Hematopoietic multipotent progenitor cell (in vitro differentiated cells): Measurements from ENCODE around the gene ZNF808. TPM values are rescaled to one million over a fixed set of nuclear protein-coding genes. Genes with fewer than 3 reads are reported as not detected.
"Not testable (repeated sequence)": the region's sequence is repeated elsewhere in the genome, so short reads cannot be mapped to it uniquely, and the experiment has no call there.

Source experiments
- DNase-seq, 3 donors: peaks; one replicate each; pipeline ENCODE4 v3.0.0-alpha.2; 2011 to 2015; ENCODE audit warnings: low read depth in 2 of 3, low spot score in 2 of 3
- total RNA-seq: library from RNA; depleted of rRNA; stranded (reverse); fragments of >200 nt; gene quantifications from one replicate; pipeline ENCODE4 v1.2.3, GENCODE V29; 2012

Gene ZNF808
- 15.6 TPM for total RNA-seq

DNA sequence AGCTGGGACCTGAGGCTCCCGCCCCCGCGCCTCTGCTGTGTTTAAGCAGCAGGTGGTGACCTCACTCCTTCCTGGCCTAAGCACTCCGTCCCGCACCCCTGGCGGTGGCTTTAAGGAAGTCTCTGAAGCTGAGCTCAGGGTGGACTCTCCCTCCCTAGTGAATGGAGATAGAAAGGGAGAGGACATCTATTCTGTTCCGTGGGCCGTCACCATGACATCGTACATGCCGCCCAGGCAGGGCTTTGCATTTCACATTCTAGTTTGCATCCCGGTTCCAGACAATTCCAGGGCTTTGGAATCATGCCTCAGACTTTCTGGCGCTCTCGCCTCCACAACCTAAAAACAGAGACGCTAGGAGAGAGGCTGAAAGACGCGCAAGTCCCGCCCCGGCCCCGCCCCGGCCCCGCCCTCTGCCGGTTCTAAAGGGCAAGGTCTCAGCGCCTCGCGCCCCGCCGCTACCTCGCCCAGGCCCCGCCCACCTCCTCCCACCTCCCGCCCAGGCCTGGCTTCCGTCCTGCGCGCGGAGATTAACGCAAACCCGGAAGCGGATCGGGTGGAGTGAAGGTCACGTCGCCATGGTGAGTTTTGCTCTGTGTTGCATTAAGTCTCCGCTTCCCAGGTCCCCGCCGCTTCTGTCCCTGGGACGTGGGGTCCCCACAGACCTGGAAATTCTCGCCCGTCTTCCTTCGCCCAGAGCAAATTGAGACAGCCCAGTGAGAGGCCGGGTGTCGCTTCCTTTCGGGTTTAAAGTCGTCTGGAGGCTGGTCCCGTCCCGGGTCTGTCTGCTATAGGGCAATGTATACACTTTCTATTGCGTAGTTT is at the start of gene ZNF808:
Gene ZNF808, plus strand, starts transcription at position 535 of the 822 bp plus-strand sequence. CDS start 15,617 bp downstream, outside the sequence.
- DNase-seq, result peak; percentile 76 to 98 (median 95)

- not testable (repeated sequence) for DNase-seq
Measured at GRCh38 chr19:52484111-52484743, 43.2 kb upstream of the ZNF808 start.

DNA sequence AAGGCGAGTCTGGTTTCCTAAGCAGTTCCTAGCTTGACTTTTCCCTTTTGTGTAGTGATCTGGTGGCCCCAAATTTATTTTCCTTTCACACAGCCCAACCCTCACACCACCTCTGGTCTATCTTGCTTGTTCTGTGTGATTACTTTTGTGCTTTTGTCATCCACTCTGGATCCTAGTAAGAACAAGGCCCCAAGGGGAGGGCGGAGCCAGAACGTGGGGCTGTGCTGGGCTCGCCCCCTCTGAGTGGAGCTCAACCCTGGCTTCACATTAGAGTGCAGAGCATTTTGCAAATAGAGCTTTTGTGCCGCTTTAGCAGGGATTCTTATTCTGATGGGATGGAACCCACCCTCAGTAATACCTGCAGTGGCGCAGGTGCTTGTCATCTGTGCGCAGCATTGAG is 42.4 kb upstream of the ZNF808 start:
- DNase-seq, result not testable (repeated sequence)

DNA sequence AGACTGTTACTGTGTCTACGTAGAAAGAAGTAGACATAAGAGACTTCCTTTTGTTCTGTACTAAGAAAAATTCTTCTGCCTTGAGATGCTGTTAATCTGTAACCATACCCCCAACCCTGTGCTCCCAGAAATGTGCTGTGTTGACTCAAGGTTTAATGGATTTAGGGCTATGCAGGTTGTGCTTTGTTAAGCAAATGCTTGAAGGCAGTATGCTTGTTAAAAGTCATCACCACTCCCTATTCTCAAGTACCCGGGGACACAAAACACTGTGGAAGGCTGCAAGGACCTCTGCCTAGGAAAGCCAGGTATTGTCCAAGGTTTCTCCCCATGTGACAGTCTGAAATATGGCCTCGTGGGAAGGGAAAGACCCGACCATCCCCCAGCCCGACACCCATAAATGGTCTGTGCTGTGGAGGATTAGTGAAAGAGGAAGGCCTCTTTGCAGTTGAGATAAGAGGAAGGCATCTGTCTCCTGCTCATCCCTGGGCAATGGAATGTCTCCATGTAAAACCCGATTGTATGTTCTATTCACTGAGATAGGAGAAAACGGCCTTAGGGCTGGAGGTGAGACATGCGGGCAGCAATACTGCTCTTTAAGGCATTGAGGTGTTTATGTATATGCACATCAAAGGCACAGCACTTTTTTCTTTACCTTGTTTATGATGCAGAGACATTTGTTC is 41.8 kb upstream of the ZNF808 start:
- not testable (repeated sequence) for DNase-seq

DNA sequence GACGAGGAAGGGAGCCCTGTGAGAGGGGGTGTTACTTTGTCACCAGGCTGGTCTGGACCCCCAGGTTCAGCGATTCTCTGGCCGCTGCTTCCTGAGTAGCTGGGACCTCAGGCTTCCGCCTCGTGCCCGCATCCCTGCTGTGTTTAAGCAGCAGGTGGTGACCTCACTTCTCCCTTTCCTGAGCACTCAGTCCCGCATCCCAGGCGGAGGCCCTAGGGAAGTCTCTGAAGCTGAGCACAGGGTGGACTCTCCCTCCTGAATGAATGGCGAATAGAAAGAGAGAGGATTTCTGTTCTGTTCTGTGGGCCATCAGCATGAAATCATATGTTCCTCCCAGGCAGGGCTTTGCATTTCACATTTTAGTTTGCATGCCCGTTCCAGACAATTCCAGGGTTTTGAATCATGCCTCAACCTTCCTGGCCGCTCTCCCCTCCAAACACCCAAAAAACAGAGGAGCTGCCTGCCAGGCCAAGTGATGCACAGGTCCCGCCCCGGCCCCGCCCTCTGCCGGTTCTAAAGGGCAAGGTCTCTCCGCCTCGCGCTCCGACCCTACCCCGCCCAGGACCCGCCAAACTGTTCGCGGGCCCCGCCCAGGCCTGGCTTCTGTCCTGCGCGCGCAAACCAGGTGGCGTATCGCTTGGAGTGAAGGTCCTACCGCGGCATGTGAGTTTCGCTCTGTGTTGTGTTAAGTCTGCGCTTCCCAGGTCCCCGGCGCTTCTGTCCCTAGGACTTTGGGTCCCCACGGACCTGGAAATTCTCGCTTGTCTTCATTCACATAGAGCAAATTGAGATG is 35.1 kb upstream of the ZNF808 start:
- DNase-seq, result peak in 2 of 3 donors; percentile 5

DNA sequence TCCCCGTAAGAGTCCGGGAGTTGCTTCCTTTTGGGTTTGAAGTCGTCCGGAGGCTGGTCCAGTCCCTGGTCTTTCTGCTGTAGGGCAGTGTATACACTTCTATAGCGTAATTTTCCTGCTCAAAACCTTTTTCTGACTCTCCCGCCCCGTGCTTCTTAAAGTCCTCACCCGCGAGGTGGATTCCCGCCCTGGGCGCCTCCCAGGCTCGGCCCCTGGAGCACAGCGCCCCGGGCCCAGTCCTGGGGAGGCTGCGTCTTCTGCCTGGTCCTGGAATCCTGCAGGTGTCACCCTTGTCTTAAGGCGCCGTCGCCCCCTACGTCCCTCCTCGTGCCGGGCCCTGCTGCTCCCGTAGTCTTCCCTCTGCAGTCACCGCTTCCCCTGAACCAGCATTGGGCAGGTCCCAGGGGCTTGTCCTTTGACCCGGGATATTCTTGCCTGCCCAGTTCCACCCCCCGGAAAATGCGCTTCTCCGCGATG is 34.4 kb upstream of the ZNF808 start:
- DNase-seq, result peak in 1 of 3 donors; percentile 2

- no peak for DNase-seq
Measured at GRCh38 chr19:52494518-52494917, 33.0 kb upstream of the ZNF808 start.

GRCh38 chr19:52498571-52498970 is 28.9 kb upstream of the ZNF808 start:
- DNase-seq, result no peak

GRCh38 chr19:52500474-52500873 is 27.0 kb upstream of the ZNF808 start:
- not testable (repeated sequence) for DNase-seq

- DNase-seq, result not testable (repeated sequence)
Measured at GRCh38 chr19:52500991-52501390, 26.5 kb upstream of the ZNF808 start.

GRCh38 chr19:52507266-52507665 is 20.2 kb upstream of the ZNF808 start:
- DNase-seq, result no peak

DNA sequence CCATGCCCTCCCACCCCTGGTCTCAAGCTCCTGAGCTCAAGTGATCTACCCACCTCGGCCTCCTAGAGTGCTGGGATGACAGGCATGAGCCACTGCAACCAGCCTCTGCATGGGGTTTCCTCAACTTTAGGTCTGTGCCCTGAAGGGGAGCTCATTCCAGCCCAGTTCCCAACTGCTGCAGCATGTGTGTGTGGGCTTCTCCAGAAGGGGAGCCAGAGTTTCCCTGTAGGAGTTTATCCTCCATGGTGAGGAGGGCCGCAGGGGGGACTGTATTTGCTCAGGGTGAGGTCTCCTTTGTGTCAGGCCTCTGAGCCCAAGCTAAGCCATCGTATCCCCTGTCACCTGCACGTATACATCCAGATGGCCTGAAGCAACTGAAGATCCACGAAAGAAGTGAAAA is 11.3 kb upstream of the ZNF808 start:
- no peak for DNase-seq

- no peak for DNase-seq
Measured at GRCh38 chr19:52518646-52519045, 8.8 kb upstream of the ZNF808 start.

GRCh38 chr19:52519175-52519574 is 8.3 kb upstream of the ZNF808 start:
- DNase-seq, result not testable (repeated sequence)

DNA sequence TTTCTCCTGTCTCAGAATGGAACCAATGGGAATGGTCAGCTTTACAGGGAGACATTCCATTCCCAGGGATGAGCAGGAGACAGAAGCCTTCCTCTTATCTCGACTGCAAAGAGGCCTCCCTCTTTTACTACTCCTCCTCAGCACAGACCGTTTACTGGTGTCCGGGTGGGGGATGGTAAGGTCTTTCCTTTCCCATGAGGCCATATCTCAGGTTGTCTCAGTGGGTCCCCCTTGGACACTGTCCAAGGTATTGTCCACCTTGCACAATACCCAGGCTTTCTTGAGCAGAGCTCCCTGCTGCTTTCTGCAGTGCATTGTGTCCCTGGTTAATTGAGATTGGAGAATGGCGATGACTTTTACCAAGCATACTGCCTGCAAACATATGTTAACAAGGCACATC is 7.5 kb upstream of the ZNF808 start:
- DNase-seq, result no peak

- DNase-seq, result no peak
Measured at GRCh38 chr19:52522551-52522950, 4.9 kb upstream of the ZNF808 start.

GRCh38 chr19:52524086-52524485 is 3.4 kb upstream of the ZNF808 start:
- no peak for DNase-seq

- peak in 1 of 3 donors; percentile 1 for DNase-seq
Measured at GRCh38 chr19:52527956-52528351, 486 bp downstream of the ZNF808 start.

GRCh38 chr19:52532480-52532879 is 5.0 kb downstream of the ZNF808 start:
- DNase-seq, result no peak

- DNase-seq, result no peak
Measured at GRCh38 chr19:52533901-52534300, 6.4 kb downstream of the ZNF808 start.
